ENCODE measurements around the gene HOXC4. TPM values are rescaled to one million over a fixed set of nuclear protein-coding genes. Genes with fewer than 3 reads are reported as not detected.

HOXC4 gene
- total RNA-seq, 2 donors from 2014 or later, result 1.00 to 1.1 TPM

- DNase-seq, result no peak
- H3K36me3 Mint-ChIP-seq (ENCODE audit: insufficient read depth in 2 of 2), result no peaks in the 10 kb centered on the region
- peaks cover 94% of the 10 kb centered on the region for H3K27me3 Mint-ChIP-seq (ENCODE audit: low read depth)
- H3K4me3 Mint-ChIP-seq, result peak within 1 kb of the TSS; percentile 4 to 57
- no peak within 1 kb of the TSS for H3K27ac Mint-ChIP-seq
- H3K4me1 Mint-ChIP-seq (ENCODE audit: low read depth), result peaks cover 34% of the 10 kb centered on the region
- no peak for ATAC-seq (replicated peaks in 1 of 2)
- no peaks in the 10 kb centered on the region for H3K9me3 Mint-ChIP-seq
These were observed 25.1 kb upstream of the HOXC4 start, which contains the start of gene HOXC6 for GRCh38 chr12:54028314-54029201. TSS of gene HOXC6 (plus strand) at chr12:54028440. CDS start at chr12:54028522, 82 bp downstream.

DNA sequence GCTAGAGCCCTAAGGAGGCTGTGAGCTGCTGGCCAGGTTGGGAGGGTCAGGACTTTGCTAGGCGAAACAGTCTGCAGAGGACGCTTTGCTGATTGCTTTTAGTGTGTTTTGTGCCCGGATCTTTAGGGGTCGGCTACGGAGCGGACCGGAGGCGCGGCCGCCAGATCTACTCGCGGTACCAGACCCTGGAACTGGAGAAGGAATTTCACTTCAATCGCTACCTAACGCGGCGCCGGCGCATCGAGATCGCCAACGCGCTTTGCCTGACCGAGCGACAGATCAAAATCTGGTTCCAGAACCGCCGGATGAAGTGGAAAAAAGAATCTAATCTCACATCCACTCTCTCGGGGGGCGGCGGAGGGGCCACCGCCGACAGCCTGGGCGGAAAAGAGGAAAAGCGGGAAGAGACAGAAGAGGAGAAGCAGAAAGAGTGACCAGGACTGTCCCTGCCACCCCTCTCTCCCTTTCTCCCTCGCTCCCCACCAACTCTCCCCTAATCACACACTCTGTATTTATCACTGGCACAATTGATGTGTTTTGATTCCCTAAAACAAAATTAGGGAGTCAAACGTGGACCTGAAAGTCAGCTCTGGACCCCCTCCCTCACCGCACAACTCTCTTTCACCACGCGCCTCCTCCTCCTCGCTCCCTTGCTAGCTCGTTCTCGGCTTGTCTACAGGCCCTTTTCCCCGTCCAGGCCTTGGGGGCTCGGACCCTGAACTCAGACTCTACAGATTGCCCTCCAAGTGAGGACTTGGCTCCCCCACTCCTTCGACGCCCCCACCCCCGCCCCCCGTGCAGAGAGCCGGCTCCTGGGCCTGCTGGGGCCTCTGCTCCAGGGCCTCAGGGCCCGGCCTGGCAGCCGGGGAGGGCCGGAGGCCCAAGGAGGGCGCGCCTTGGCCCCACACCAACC, 23.9 kb upstream of the HOXC4 start:
- Mint-ChIP-seq H3K27me3 (ENCODE audit: low read depth) (peaks cover 91% of the 10 kb centered on the region), H3K4me1 (ENCODE audit: low read depth) (peaks cover 36% of the 10 kb centered on the region), H3K27ac (no peak overlapping the region), H3K4me3 (peak overlapping the region; percentile 36 to 46), H3K9me3 (no peaks in the 10 kb centered on the region), H3K36me3 (ENCODE audit: insufficient read depth in 2 of 2) (no peaks in the 10 kb centered on the region)
- DNase-seq, result no peak
- no peak for ATAC-seq (replicated peaks in 1 of 2)

- peaks cover 91% of the 10 kb centered on the region for H3K27me3 Mint-ChIP-seq (ENCODE audit: low read depth)
- peak overlapping the region in 1 of 2 donors; percentile 54 for H3K4me3 Mint-ChIP-seq
These were observed 23.2 kb upstream of the HOXC4 start for GRCh38 chr12:54030442-54030801.

DNA sequence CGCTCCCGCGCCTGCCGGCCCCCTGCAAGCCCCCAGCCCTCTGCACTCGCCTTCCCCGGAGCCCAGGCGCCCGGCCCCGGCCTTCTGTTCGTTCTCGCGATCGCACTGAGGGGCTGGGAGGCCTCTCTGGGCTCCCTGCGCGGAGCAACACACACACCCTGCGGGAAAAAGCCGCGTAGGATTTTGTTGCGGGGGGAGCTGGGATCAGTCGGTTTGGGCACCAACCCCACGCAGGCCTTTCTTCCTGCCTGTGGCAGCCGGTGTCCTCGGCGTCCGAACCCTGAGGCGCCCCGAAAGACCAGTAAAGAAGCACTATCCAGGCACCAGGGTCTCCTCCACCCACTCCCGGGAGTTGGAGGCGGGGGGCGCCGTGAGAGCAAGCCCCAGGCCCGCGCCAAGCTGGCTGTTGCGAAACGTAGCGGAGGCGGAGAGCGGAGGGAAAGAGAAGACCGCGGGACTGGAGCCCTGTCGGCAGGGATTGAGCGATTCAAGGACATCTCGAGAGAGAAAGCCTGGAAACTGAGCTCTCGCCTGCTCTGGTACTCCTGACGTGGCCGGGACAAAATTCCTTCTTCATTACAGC, 22.7 kb upstream of the HOXC4 start:
- H3K4me3 Mint-ChIP-seq, result no peak overlapping the region
- ATAC-seq (replicated peaks in 1 of 2), result no peak
- no peaks in the 10 kb centered on the region for H3K36me3 Mint-ChIP-seq (ENCODE audit: insufficient read depth in 2 of 2)
- peaks cover 91% of the 10 kb centered on the region for H3K27me3 Mint-ChIP-seq (ENCODE audit: low read depth)
- DNase-seq, result no peak
- no peaks in the 10 kb centered on the region for H3K9me3 Mint-ChIP-seq
- peaks cover 40% of the 10 kb centered on the region for H3K4me1 Mint-ChIP-seq (ENCODE audit: low read depth)
- no peak overlapping the region for H3K27ac Mint-ChIP-seq

More at GRCh38 chr12:54030442-54030801, 23.2 kb upstream of the HOXC4 start:
- peak overlapping the region; percentile 73 for H3K27ac Mint-ChIP-seq
- DNase-seq (no peak), ATAC-seq (replicated peaks in 1 of 2) (no peak)
- H3K36me3 Mint-ChIP-seq (ENCODE audit: insufficient read depth in 2 of 2), result no peaks in the 10 kb centered on the region
- peaks cover 40% of the 10 kb centered on the region for H3K4me1 Mint-ChIP-seq (ENCODE audit: low read depth)
- no peaks in the 10 kb centered on the region for H3K9me3 Mint-ChIP-seq

DNA sequence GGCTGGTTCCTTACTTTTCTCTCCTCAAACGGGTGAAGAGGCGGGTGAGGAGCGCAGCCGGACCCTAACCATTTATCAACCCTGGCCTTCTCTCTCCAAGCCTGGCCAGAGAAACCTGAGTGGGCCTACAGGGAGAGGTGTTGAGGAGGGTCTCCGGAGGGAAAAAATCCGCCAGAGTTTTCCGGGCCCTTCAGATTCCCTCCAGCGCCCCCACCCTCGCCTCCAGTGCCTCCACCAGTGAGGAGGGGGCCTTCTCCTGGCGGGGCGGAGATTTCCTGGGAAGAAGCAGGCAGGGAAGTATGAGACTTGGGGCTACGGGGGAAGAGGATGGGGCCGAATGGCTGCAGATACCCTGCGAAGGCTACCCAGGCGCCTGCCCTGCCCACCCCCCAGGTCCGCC, 22.2 kb upstream of the HOXC4 start:
- Mint-ChIP-seq H3K9me3 (no peaks in the 10 kb centered on the region), H3K27ac (no peak overlapping the region)
- ATAC-seq (replicated peaks in 1 of 2), result no peak

GRCh38 chr12:54032086-54032619, 21.5 kb upstream of the HOXC4 start:
- ATAC-seq (replicated peaks in 1 of 2), result no peak
- Mint-ChIP-seq H3K4me1 (ENCODE audit: low read depth) (peaks cover 36% of the 10 kb centered on the region), H3K27me3 (ENCODE audit: low read depth) (peaks cover 85% of the 10 kb centered on the region), H3K27ac (no peak overlapping the region), H3K9me3 (no peaks in the 10 kb centered on the region), H3K4me3 (no peak overlapping the region), H3K36me3 (ENCODE audit: insufficient read depth in 2 of 2) (no peaks in the 10 kb centered on the region)
- no peak for DNase-seq

More for the DNA sequence above, 22.2 kb upstream of the HOXC4 start:
- H3K4me1 Mint-ChIP-seq (ENCODE audit: low read depth), result peaks cover 40% of the 10 kb centered on the region
- H3K4me3 Mint-ChIP-seq, result no peak overlapping the region
- DNase-seq, result no peak
- H3K27me3 Mint-ChIP-seq (ENCODE audit: low read depth), result peaks cover 89% of the 10 kb centered on the region
- H3K36me3 Mint-ChIP-seq (ENCODE audit: insufficient read depth in 2 of 2), result no peaks in the 10 kb centered on the region

DNA sequence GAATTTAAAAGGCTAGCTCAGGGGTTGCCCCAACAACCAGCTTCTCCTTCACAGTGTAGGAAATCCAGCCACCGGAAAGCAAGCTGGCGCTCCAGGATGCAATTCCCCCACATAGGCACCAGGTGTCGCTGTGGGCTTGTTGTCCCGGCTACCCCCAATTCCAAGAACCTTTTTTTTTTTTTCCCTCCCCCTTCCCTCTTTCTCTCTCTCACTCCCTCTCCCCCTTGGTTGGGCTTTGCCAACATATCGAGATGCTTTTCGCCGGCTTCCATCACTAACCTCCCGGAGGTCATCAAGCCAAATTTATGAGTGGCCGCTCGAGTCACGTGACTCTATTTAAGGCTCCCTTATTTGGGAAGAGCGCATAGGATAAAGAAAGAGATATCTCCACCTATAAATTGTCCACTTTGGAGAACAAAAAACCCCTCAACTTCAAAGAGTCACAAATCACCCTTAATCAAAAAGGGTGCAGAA, 21.0 kb upstream of the HOXC4 start, which contains the start of gene HOXC5:
HOXC5 (plus strand) TSS at position 424 of the 474 bp plus-strand sequence. CDS start 73 bp downstream, outside the sequence.
- H3K9me3 Mint-ChIP-seq, result no peaks in the 10 kb centered on the region
- peak within 1 kb of the TSS; percentile 82 to 84 for H3K4me3 Mint-ChIP-seq
- peaks cover 31% of the 10 kb centered on the region for H3K4me1 Mint-ChIP-seq (ENCODE audit: low read depth)
- H3K36me3 Mint-ChIP-seq (ENCODE audit: insufficient read depth in 2 of 2), result no peaks in the 10 kb centered on the region
- peaks cover 85% of the 10 kb centered on the region for H3K27me3 Mint-ChIP-seq (ENCODE audit: low read depth)
- H3K27ac Mint-ChIP-seq, result peak within 1 kb of the TSS; percentile 79
- DNase-seq, result peak; percentile 60 to 74
- peak in 1 of 2 donors; percentile 30 for ATAC-seq (replicated peaks in 1 of 2)

DNA sequence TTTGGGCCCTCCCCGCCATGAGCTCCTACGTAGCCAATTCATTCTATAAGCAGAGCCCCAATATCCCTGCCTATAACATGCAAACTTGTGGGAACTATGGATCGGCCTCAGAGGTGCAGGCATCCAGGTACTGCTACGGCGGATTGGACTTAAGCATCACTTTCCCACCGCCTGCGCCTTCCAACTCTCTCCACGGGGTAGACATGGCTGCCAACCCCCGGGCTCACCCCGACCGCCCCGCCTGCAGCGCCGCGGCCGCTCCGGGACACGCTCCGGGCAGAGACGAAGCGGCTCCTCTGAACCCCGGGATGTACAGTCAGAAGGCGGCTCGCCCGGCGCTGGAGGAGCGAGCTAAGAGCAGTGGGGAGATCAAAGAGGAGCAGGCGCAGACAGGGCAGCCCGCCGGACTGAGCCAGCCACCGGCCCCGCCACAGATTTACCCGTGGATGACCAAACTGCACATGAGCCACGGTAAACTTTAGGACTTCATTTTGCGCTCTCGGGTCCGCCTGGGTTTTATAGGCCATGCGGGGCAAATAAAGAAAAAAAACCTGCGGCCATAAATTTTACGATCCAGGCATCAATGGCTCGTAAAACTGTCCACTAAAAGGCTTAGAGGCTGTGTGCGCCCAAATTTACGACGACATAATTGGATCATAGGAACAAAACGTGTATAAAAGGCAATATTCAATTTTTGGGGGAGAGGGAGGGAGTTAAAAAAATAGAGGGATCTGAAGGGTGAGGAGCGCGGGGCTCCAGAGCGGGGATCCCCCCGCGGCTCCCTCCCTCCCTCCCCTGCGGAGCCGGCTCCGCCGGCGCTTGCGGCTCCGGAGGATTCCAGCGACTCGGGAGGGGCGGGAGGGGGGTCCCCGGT, 20.3 kb upstream of the HOXC4 start:
- Mint-ChIP-seq H3K27ac (peak overlapping the region; percentile 79), H3K27me3 (ENCODE audit: low read depth) (peaks cover 85% of the 10 kb centered on the region), H3K4me3 (peak overlapping the region; percentile 82 to 84), H3K36me3 (ENCODE audit: insufficient read depth in 2 of 2) (no peaks in the 10 kb centered on the region), H3K9me3 (no peaks in the 10 kb centered on the region), H3K4me1 (ENCODE audit: low read depth) (peaks cover 28% of the 10 kb centered on the region)
- peak in 1 of 2 donors; percentile 40 for DNase-seq
- ATAC-seq (replicated peaks in 1 of 2), result peak; percentile 48 to 50

GRCh38 chr12:54033980-54034784, 19.5 kb upstream of the HOXC4 start:
- peaks cover 23% of the 10 kb centered on the region for H3K4me1 Mint-ChIP-seq (ENCODE audit: low read depth)
- peak overlapping the region; percentile 67 to 70 for H3K4me3 Mint-ChIP-seq
- DNase-seq (no peak), ATAC-seq (replicated peaks in 1 of 2) (peak in 1 of 2 donors; percentile 22)
- no peaks in the 10 kb centered on the region for H3K36me3 Mint-ChIP-seq (ENCODE audit: insufficient read depth in 2 of 2)
- no peak overlapping the region for H3K27ac Mint-ChIP-seq
- peaks cover 88% of the 10 kb centered on the region for H3K27me3 Mint-ChIP-seq (ENCODE audit: low read depth)
- H3K9me3 Mint-ChIP-seq, result no peaks in the 10 kb centered on the region

GRCh38 chr12:54034785-54035310, 18.8 kb upstream of the HOXC4 start:
- H3K4me3 Mint-ChIP-seq, result peak overlapping the region; percentile 70 to 71

More at GRCh38 chr12:54034785-54035310, 18.8 kb upstream of the HOXC4 start:
- DNase-seq (no peak), ATAC-seq (replicated peaks in 1 of 2) (no peak)
- Mint-ChIP-seq H3K9me3 (no peaks in the 10 kb centered on the region), H3K27ac (peak overlapping the region; percentile 90), H3K4me1 (ENCODE audit: low read depth) (peaks cover 18% of the 10 kb centered on the region), H3K36me3 (ENCODE audit: insufficient read depth in 2 of 2) (no peaks in the 10 kb centered on the region), H3K27me3 (ENCODE audit: low read depth) (peaks cover 89% of the 10 kb centered on the region)
